Dermis blood vessel endothelial cell (primary cell): ENCODE data around the gene SV2B. TPM values are rescaled to one million over a fixed set of nuclear protein-coding genes. Genes with fewer than 3 reads are reported as not detected.
"Not testable (repeated sequence)": the region's sequence is repeated elsewhere in the genome, so short reads cannot be mapped to it uniquely, and the experiment has no call there.

Source experiments
- DNase-seq: peaks from one replicate; pipeline ENCODE4 v3.0.0; 2010
- total RNA-seq: library from RNA; depleted of rRNA; stranded (reverse); fragments of >200 nt; gene quantifications from 2 replicates; pipeline ENCODE4 v1.2.3, GENCODE V29; 2014

Gene SV2B
- total RNA-seq, 1 donor from 2014 or later = 2.6 TPM

GRCh38 chr15:91318931-91319330 lies 218.9 kb downstream of the SV2B start:
- no peak for DNase-seq

GRCh38 chr15:91319371-91320059 lies 219.5 kb downstream of the SV2B start:
- DNase-seq = no peak

- no peak for DNase-seq
Observed at GRCh38 chr15:91320101-91320500, 220.0 kb downstream of the SV2B start.

GRCh38 chr15:91329914-91330313 lies 229.9 kb downstream of the SV2B start:
- DNase-seq = no peak

- DNase-seq = no peak
Observed at GRCh38 chr15:91331581-91331980, 231.5 kb downstream of the SV2B start.

GRCh38 chr15:91335702-91336101 lies 235.6 kb downstream of the SV2B start:
- DNase-seq = no peak

- DNase-seq = no peak
Observed at GRCh38 chr15:91336687-91337086, 236.6 kb downstream of the SV2B start.

- no peak for DNase-seq
Observed at GRCh38 chr15:91338766-91339165, 238.7 kb downstream of the SV2B start.

GRCh38 chr15:91342097-91342496 lies 242.0 kb downstream of the SV2B start:
- DNase-seq = no peak

GRCh38 chr15:91344912-91345311 lies 244.9 kb downstream of the SV2B start:
- DNase-seq = not testable (repeated sequence)

GRCh38 chr15:91345736-91346135 lies 245.7 kb downstream of the SV2B start:
- DNase-seq = no peak

GRCh38 chr15:91346259-91346658 lies 246.2 kb downstream of the SV2B start:
- no peak for DNase-seq

GRCh38 chr15:91348752-91349500 lies 248.9 kb downstream of the SV2B start:
- no peak for DNase-seq

Other genes with a start within 250 kb of the SV2B start
- 67.2 and 136 TPM in 2 replicates for gene FURIN, start 231.7 kb upstream of the SV2B start, total RNA-seq
- gene FES, start 215.8 kb upstream of the SV2B start, total RNA-seq = 110 and 134 TPM in 2 replicates
- 23.1 and 38.7 TPM in 2 replicates for gene MAN2A2, start 197.0 kb upstream of the SV2B start, total RNA-seq
- gene HDDC3, start 167.7 kb upstream of the SV2B start, total RNA-seq = 16.3 and 16.7 TPM in 2 replicates
- gene UNC45A, start 165.0 kb upstream of the SV2B start, total RNA-seq = 128 and 141 TPM in 2 replicates
- gene RCCD1, start 145.4 kb upstream of the SV2B start, total RNA-seq = 6.8 and 12.4 TPM in 2 replicates
- gene PRC1, start 105.7 kb upstream of the SV2B start, total RNA-seq = 83.0 and 274 TPM in 2 replicates
- gene VPS33B, start 77.7 kb upstream of the SV2B start, total RNA-seq = 15.0 and 16.5 TPM in 2 replicates